ENCODE measurements around the gene IGFBP7. TPM values are rescaled to one million over a fixed set of nuclear protein-coding genes. Genes with fewer than 3 reads are reported as not detected.

IGFBP7 gene
- total RNA-seq, 4 donors from 2014 or later = 1,415 to 3,184 (median 2,179) TPM

DNA sequence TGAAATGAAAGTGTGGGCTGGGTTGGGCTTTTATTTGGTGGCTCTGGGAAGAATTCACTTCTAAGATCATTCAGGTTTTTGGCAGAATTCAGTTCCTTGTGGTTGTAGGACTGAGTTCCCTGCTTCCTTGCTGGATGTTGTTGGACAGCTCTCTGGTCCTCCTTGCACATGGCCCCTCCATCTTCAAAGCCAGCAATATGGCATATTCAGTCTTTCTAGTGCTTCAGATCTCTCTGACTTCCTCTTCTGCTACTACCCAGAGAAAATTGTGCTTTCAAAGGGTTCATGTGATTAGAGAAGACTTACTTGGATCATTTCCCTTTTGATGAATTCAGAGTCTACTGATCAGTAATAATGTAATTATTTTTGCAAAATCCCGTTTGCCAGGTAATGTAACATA, 12.8 kb upstream of the IGFBP7 start:
- no peak for DNase-seq (ENCODE audit: low spot score in 2 of 2)
- Histone ChIP-seq H3K27me3 (no peaks in the 10 kb centered on the region), H3K36me3 (no peaks in the 10 kb centered on the region), H3K9me3 (peaks cover 0 to 26% (median 1%) of the 10 kb centered on the region in 4 donors), H3K4me1 (peaks cover 0 to 21% (median 0%) of the 10 kb centered on the region in 4 donors), H3K27ac (no peak overlapping the region), H3K4me3 (no peak overlapping the region)
- TF ChIP-seq EP300 (IDR thresholded peaks at IDR 0.05) = no peak
- TF ChIP-seq, protein P1, sequence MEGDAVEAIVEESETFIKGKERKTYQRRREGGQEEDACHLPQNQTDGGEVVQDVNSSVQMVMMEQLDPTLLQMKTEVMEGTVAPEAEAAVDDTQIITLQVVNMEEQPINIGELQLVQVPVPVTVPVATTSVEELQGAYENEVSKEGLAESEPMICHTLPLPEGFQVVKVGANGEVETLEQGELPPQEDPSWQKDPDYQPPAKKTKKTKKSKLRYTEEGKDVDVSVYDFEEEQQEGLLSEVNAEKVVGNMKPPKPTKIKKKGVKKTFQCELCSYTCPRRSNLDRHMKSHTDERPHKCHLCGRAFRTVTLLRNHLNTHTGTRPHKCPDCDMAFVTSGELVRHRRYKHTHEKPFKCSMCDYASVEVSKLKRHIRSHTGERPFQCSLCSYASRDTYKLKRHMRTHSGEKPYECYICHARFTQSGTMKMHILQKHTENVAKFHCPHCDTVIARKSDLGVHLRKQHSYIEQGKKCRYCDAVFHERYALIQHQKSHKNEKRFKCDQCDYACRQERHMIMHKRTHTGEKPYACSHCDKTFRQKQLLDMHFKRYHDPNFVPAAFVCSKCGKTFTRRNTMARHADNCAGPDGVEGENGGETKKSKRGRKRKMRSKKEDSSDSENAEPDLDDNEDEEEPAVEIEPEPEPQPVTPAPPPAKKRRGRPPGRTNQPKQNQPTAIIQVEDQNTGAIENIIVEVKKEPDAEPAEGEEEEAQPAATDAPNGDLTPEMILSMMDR (IDR thresholded peaks at IDR 0.05) = no peak
- no peak for TF ChIP-seq POLR2A (IDR thresholded peaks at IDR 0.05)
- 68 to 89% methylated on average over 1 of the region's 1 CpG for WGBS, 2 donors

DNA sequence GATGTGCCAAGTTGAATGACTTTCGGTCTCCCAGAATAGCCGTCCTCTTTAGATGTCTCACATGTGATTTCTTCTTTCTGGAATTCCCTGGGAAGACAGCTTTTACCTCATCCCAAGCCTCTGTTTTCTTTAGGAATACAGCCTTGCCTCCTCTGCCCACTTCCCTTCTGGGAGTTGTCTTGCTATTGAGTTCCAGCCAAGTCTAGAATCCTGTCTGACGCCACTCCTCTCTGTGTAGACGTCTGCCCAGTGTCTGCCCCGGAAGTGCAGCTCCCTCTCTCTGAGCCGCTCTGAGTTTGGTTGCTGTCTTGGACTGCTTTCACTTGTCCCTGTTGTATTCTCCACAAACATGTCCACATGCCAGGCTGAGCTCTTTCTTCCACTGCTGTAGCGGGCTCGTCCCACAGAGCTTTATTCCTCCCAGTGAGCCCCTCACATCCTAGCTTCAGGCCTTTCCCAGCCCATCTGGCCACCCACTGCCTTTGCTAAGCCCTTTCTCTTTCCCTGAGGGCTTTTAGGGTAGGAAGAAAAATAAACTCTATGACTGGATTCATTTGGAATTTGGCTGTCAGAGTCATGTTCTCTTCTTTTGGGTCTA, 9.0 kb upstream of the IGFBP7 start:
- H3K27me3 ChIP-seq = no peaks in the 10 kb centered on the region
- peaks cover 0 to 31% (median 0%) of the 10 kb centered on the region in 4 donors for H3K4me1 ChIP-seq
- H3K27ac ChIP-seq = peak overlapping the region; percentile 39 to 90 (median 74)
- peak in 1 of 2 donors; percentile 62 for TF ChIP-seq EP300 (IDR thresholded peaks at IDR 0.05)
- TF ChIP-seq, protein P1 (IDR thresholded peaks at IDR 0.05) = no peak
- H3K9me3 ChIP-seq = peaks cover 0 to 15% (median 1%) of the 10 kb centered on the region in 4 donors
- H3K4me3 ChIP-seq = peak overlapping the region in 2 of 4 donors; percentile 1 to 33
- H3K36me3 ChIP-seq = no peaks in the 10 kb centered on the region
- peak; percentile 37 to 45 for DNase-seq (ENCODE audit: low spot score in 2 of 2)
- 21 to 27% methylated on average over 8 of the region's 8 CpGs for WGBS, 2 donors

- peak overlapping the region in 1 of 4 donors; percentile 11 for H3K27ac ChIP-seq
- no peak for TF ChIP-seq EP300 (IDR thresholded peaks at IDR 0.05)
- TF ChIP-seq POLR2A (IDR thresholded peaks at IDR 0.05) = no peak
- TF ChIP-seq, protein P1 (IDR thresholded peaks at IDR 0.05) = no peak
Measured at GRCh38 chr4:57117491-57117890, 7.3 kb upstream of the IGFBP7 start.

DNA sequence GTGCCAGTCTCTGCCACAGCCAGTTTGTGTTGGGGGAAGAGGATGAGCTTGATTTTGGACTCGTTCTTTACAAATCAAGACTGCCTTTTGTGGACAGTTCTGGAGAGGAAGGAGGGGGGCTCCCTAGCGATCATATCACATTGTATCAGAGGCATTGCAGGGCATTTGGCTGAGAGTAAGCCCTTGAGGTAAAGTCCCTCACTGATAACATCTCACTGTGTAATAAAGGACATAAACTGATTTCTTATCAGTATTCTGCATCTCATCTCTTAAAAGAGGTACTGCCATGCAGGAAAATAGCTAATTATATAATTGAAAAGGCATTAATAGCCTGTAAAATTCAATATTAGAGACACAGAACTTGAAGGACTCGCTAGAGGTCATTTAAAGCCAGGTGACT, 6.1 kb upstream of the IGFBP7 start:
- Histone ChIP-seq H3K27ac (no peak overlapping the region), H3K9me3 (no peaks in the 10 kb centered on the region), H3K4me1 (peaks cover 0 to 42% (median 2%) of the 10 kb centered on the region in 4 donors), H3K27me3 (no peaks in the 10 kb centered on the region), H3K4me3 (no peak overlapping the region), H3K36me3 (no peaks in the 10 kb centered on the region)
- TF ChIP-seq POLR2A (IDR thresholded peaks at IDR 0.05) (no peak), EP300 (IDR thresholded peaks at IDR 0.05) (no peak)
- TF ChIP-seq, protein P1 (IDR thresholded peaks at IDR 0.05) = no peak
- 72 to 75% methylated on average over 3 of the region's 3 CpGs for WGBS, 2 donors
- no peak for DNase-seq (ENCODE audit: low spot score in 2 of 2)

More at GRCh38 chr4:57117491-57117890, 7.3 kb upstream of the IGFBP7 start:
- no peak for DNase-seq (ENCODE audit: low spot score in 2 of 2)
- Histone ChIP-seq H3K36me3 (no peaks in the 10 kb centered on the region), H3K27me3 (no peaks in the 10 kb centered on the region), H3K4me3 (no peak overlapping the region), H3K9me3 (peaks cover 0 to 8% (median 0%) of the 10 kb centered on the region in 4 donors), H3K4me1 (peaks cover 0 to 31% (median 0%) of the 10 kb centered on the region in 4 donors)
- 81 to 84% methylated on average over 2 of the region's 2 CpGs for whole genome bisulfite sequencing, 2 donors

DNA sequence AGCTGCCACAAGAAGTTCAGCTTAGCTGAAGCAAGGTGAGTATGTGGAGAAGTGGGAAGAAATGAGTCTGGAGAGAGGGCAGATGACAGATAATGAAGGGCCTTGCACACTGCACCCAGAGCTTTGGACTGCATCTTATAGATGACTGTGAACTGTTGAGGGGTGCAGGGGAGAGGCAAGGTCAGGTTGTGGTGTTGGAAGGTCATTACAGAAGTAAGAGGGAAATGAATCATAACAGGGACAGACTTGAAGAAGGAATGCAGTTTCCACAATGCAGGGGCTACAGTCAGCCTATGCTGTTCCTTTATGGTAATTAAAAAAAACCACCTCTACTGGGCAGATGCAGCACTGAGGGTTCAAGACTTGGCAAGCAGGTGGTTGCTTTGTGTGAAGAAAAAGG, 4.8 kb upstream of the IGFBP7 start:
- no peak overlapping the region for H3K4me3 ChIP-seq
- H3K36me3 ChIP-seq = no peaks in the 10 kb centered on the region
- DNase-seq (ENCODE audit: low spot score in 2 of 2) = no peak
- H3K27ac ChIP-seq = no peak overlapping the region
- no peaks in the 10 kb centered on the region for H3K9me3 ChIP-seq
- H3K4me1 ChIP-seq = peaks cover 0 to 42% (median 4%) of the 10 kb centered on the region in 4 donors
- TF ChIP-seq EP300 (IDR thresholded peaks at IDR 0.05) (no peak), POLR2A (IDR thresholded peaks at IDR 0.05) (no peak)
- TF ChIP-seq, protein P1 (IDR thresholded peaks at IDR 0.05) = no peak
- no peaks in the 10 kb centered on the region for H3K27me3 ChIP-seq
